SK-N-SH treated with all-trans-retinoic acid at 6 μM for 48 hours (cell line): Measurements from ENCODE around the gene SNIP1.

Source experiments
- CREB5 ChIP-seq: fragments of 250-450 bp; sonication (Bioruptor Pico); IDR thresholded peaks from 2 replicates; pipeline ENCODE4 v1.5.1; 2020; ENCODE audit warnings: low read depth, mild to moderate bottlenecking, moderate library complexity
- ESRRG ChIP-seq: fragments of 250-450 bp; sonication (Bioruptor Pico); IDR thresholded peaks from 2 replicates; pipeline ENCODE4 v1.6.1; 2021; ENCODE audit warnings: mild to moderate bottlenecking
- PATZ1 ChIP-seq: fragments of 250-450 bp; sonication (Bioruptor Pico); IDR thresholded peaks from 2 replicates; pipeline ENCODE4 v1.8.0; 2020; ENCODE audit warnings: mild to moderate bottlenecking, moderate library complexity, borderline replicate concordance

- TF ChIP-seq PATZ1: no peak
- TF ChIP-seq ESRRG (CRISPR knock-in tag): no peak
- no peak for TF ChIP-seq CREB5 (CRISPR knock-in tag)
Measured at GRCh38 chr1:37506740-37507139, 47.4 kb downstream of the SNIP1 start.
